ENCODE data around the gene SRY. TPM values are rescaled to one million over a fixed set of nuclear protein-coding genes. Genes with fewer than 3 reads are reported as not detected.
A peak's percentile ranks its signal among the peaks of the same experiment; 100 is the strongest.

SRY gene
- total RNA-seq, 1 donor from 2014 or later: not detected

DNA sequence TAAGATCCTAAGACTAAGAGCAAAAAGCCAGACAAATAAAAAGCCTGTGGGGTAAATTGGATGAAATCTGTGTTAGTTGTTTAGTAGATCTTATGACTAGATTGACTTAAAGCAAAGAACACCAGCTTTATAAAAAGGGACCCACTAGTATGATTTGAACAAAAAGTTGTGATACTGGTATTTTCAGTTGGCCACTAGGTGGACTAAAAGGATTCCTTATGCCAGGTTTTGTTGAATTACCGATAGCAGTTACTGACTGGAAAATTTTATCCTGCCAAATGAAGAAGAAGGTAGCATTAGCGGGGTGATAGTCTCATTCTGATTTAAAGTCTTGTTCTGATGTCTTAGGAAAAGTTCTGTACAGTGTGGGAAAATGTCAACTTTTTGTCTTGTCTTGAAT is 12.8 kb upstream of the SRY start:
- ATAC-seq (no peak), DNase-seq (no peak)
- Histone ChIP-seq H3K4me1 (no peaks in the 10 kb centered on the region), H3K9me3 (no peaks in the 10 kb centered on the region), H3K36me3 (no peaks in the 10 kb centered on the region), H3K4me3 (no peak overlapping the region), H3K27ac (no peak overlapping the region), H3K27me3 (ENCODE audit: low read depth) (no peaks in the 10 kb centered on the region)
- peak; percentile 31 for TF ChIP-seq CTCF (IDR thresholded peaks at IDR 0.05)
- intact Hi-C loops (cut with DNase I): no loop called here

DNA sequence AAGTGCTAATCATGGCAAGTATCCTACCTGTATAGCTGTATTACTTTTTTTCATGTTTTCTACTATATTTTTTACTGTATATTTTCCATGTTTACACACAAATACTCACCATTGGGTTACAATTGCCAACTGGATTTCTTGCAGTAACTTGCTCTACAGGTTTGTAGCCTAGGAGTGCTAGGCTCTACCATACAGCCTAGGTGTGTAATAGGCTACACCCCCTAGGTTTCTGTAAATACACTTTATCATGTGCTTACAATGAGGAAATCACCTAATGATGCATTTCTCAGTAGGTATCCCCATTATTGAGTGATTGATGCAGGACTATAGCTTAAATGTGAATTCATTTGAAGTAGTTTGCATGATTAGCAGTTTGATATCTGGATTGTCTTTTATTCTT is 10.5 kb upstream of the SRY start:
- no peak overlapping the region for H3K27ac ChIP-seq
- TF ChIP-seq CTCF (IDR thresholded peaks at IDR 0.05): no peak
- no peaks in the 10 kb centered on the region for H3K36me3 ChIP-seq
- no peaks in the 10 kb centered on the region for H3K9me3 ChIP-seq
- DNase-seq (no peak), ATAC-seq (no peak)
- H3K27me3 ChIP-seq (ENCODE audit: low read depth): no peaks in the 10 kb centered on the region
- H3K4me1 ChIP-seq: no peaks in the 10 kb centered on the region
- no peak overlapping the region for H3K4me3 ChIP-seq
- intact Hi-C loops (cut with DNase I): no loop called here

DNA sequence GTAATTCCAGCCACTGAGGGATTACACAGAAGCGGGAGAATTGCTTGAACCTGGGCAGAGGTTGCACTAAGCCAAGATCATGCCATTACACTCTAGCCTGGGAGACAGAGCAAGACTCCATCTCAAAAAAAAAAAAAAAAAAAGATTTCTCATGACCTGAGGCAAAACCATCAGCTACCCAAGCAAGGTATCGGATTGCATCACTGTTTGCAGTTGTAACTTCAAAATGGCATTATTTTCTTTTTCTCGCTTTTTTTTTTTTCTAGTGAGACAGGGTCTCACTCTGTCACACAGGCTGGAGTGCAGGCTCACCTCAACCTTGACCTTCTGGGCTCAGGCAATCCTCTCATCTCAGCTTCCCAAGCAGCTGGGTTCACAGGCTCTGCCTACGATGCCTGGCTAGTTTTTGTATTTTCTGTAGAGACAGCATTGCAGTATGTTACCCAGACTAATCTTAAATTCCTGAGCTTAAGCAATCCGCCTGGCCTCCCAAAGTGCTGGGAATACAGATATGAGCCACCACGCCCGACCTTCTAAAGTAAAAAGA is 9.6 kb upstream of the SRY start:
- ATAC-seq (no peak), DNase-seq (no peak)
- Histone ChIP-seq H3K27me3 (ENCODE audit: low read depth) (no peaks in the 10 kb centered on the region), H3K27ac (no peak overlapping the region), H3K9me3 (no peaks in the 10 kb centered on the region), H3K36me3 (no peaks in the 10 kb centered on the region), H3K4me1 (no peaks in the 10 kb centered on the region), H3K4me3 (no peak overlapping the region)
- no peak for TF ChIP-seq CTCF (IDR thresholded peaks at IDR 0.05)
- intact Hi-C loops (cut with DNase I): no loop called here

DNA sequence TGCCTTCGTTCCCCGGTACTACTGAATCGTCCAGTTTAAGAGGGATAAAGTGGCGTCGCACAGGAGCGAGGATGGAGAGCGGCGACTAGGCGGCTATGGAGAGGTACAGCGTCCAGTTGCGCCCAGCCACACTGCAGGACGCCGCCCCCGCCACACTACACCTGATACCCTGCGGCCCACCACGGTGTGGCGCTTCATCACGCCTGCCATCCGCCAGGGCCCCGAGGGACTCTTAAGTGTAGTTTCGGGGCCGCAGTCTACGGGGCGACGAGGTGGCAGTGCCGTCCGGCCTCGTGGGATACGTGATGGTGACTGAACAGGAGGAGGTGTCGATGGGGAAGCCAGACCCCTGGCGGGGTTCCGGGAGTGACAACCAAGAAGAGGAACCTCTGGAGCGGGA is 2.3 kb upstream of the SRY start:
- peaks cover 12% of the 10 kb centered on the region for H3K27me3 ChIP-seq (ENCODE audit: low read depth)
- DNase-seq (no peak), ATAC-seq (no peak)
- H3K4me3 ChIP-seq: no peak overlapping the region
- H3K27ac ChIP-seq: no peak overlapping the region
- no peak for TF ChIP-seq CTCF (IDR thresholded peaks at IDR 0.05)
- H3K4me1 ChIP-seq: no peaks in the 10 kb centered on the region
- no peaks in the 10 kb centered on the region for H3K9me3 ChIP-seq
- intact Hi-C loops (cut with DNase I): no loop called here
- no peaks in the 10 kb centered on the region for H3K36me3 ChIP-seq

DNA sequence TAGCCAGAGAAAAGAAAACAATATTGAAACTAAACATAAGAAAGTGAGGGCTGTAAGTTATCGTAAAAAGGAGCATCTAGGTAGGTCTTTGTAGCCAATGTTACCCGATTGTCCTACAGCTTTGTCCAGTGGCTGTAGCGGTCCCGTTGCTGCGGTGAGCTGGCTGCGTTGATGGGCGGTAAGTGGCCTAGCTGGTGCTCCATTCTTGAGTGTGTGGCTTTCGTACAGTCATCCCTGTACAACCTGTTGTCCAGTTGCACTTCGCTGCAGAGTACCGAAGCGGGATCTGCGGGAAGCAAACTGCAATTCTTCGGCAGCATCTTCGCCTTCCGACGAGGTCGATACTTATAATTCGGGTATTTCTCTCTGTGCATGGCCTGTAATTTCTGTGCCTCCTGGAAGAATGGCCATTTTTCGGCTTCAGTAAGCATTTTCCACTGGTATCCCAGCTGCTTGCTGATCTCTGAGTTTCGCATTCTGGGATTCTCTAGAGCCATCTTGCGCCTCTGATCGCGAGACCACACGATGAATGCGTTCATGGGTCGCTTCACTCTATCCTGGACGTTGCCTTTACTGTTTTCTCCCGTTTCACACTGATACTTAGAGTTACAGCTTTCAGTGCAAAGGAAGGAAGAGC is 488 bp downstream of the SRY start:
- no peaks in the 10 kb centered on the region for H3K36me3 ChIP-seq
- DNase-seq (no peak), ATAC-seq (no peak)
- H3K4me3 ChIP-seq: peak overlapping the region; percentile 31
- peaks cover 12% of the 10 kb centered on the region for H3K27me3 ChIP-seq (ENCODE audit: low read depth)
- no peak overlapping the region for H3K27ac ChIP-seq
- intact Hi-C loops (cut with DNase I): no loop called here
- H3K4me1 ChIP-seq: no peaks in the 10 kb centered on the region
- no peak for TF ChIP-seq CTCF (IDR thresholded peaks at IDR 0.05)
- H3K9me3 ChIP-seq: no peaks in the 10 kb centered on the region

Other genes starting within 250 kb of the SRY start
- gene RPS4Y1, start 53.9 kb upstream of the SRY start, total RNA-seq: 211 TPM
- 21.2 TPM for gene ZFY, start 147.7 kb upstream of the SRY start, total RNA-seq

All from lower lobe of right lung (tissue), 2 donors.